ENCODE measurements around the gene POLR2L. TPM values are rescaled to one million over a fixed set of nuclear protein-coding genes. Genes with fewer than 3 reads are reported as not detected.
A peak's percentile ranks its signal among the peaks of the same experiment; 100 is the strongest.

The POLR2L gene
- total RNA-seq, 1 experiment from 2014 or later, result 672 TPM

- no peak for DNase-seq (ENCODE audit: low read depth)
These were observed 2.3 kb downstream of the POLR2L start for GRCh38 chr11:839875-840617.

- no peak for DNase-seq (ENCODE audit: low read depth)
These were observed 3.1 kb downstream of the POLR2L start for GRCh38 chr11:839280-839623.

GRCh38 chr11:838441-839279 is 3.7 kb downstream of the POLR2L start:
- no peak for DNase-seq (ENCODE audit: low read depth)

- DNase-seq (ENCODE audit: low read depth), result no peak
These were observed 4.4 kb downstream of the POLR2L start for GRCh38 chr11:837990-838307.

GRCh38 chr11:837189-837989 is 4.9 kb downstream of the POLR2L start:
- DNase-seq (ENCODE audit: low read depth), result peak; percentile 75

- DNase-seq (ENCODE audit: low read depth), result no peak
These were observed 5.6 kb downstream of the POLR2L start for GRCh38 chr11:836700-837099.

- DNase-seq (ENCODE audit: low read depth), result no peak
These were observed 6.1 kb downstream of the POLR2L start for GRCh38 chr11:836274-836673.

GRCh38 chr11:834371-835316 is 7.7 kb downstream of the POLR2L start:
- peak; percentile 98 for DNase-seq (ENCODE audit: low read depth)

GRCh38 chr11:833849-834311 is 8.4 kb downstream of the POLR2L start:
- peak; percentile 59 for DNase-seq (ENCODE audit: low read depth)

- DNase-seq (ENCODE audit: low read depth), result no peak
These were observed 9.1 kb downstream of the POLR2L start for GRCh38 chr11:833114-833791.

GRCh38 chr11:832529-833113 is 9.7 kb downstream of the POLR2L start, which contains the start of gene CD151:
CD151 (plus strand) TSS chr11:832952; CDS start chr11:836070, 3,118 bp downstream.
- peak; percentile 66 for DNase-seq (ENCODE audit: low read depth)

GRCh38 chr11:831961-832528 is 10.3 kb downstream of the POLR2L start:
- DNase-seq (ENCODE audit: low read depth), result no peak

- DNase-seq (ENCODE audit: low read depth), result peak; percentile 89
These were observed 11.0 kb downstream of the POLR2L start for GRCh38 chr11:831118-831864.

- no peak for DNase-seq (ENCODE audit: low read depth)
These were observed 11.8 kb downstream of the POLR2L start for GRCh38 chr11:830295-831117.

GRCh38 chr11:829847-830294 is 12.5 kb downstream of the POLR2L start:
- no peak for DNase-seq (ENCODE audit: low read depth)

- no peak for DNase-seq (ENCODE audit: low read depth)
These were observed 13.0 kb downstream of the POLR2L start for GRCh38 chr11:829176-829846.

Data from HT1080 (cell line).